ENCODE measurements around the gene CAMK1D.

Gene CAMK1D

DNA sequence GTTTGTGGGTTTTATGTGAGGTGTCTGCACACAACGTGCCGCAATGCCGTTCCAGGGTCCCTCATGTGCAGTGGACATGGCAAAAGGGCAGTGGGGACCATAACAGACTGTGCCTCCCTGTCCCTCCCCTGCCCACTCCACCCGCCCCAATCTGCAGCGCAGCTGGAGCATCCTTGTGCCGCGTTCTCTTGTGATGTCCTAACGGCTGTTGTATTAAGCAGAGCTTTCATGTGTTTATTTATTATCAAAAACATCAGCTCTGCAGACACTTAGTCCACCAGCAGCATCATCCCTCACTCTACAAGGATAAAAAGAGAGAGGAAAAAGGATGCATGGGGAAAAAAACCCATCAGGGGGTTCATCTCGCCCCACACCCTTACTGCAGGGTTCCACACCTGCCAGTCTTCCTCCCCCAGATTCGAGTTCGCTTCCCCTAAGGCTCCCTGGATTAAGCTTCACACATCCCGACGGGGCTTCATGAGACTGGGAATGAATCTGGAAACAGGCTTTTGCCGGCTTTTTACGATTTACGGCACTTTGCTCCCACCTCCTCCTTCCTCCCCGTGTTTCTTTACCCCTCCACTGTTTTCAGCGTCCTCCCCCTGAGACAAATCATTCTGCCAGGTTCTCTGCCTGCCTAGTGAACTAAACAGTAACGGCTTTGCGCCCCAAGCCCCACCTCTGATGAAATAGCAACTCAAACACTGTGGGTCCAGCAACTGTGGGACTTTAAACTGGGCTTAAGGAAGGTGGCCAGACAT is 301.4 kb downstream of the CAMK1D start:
- no peak for DNase-seq (ENCODE audit: low read depth in 2 of 2)

GRCh38 chr10:12655940-12656339 is 306.6 kb downstream of the CAMK1D start:
- no peak for DNase-seq (ENCODE audit: low read depth in 2 of 2)

DNA sequence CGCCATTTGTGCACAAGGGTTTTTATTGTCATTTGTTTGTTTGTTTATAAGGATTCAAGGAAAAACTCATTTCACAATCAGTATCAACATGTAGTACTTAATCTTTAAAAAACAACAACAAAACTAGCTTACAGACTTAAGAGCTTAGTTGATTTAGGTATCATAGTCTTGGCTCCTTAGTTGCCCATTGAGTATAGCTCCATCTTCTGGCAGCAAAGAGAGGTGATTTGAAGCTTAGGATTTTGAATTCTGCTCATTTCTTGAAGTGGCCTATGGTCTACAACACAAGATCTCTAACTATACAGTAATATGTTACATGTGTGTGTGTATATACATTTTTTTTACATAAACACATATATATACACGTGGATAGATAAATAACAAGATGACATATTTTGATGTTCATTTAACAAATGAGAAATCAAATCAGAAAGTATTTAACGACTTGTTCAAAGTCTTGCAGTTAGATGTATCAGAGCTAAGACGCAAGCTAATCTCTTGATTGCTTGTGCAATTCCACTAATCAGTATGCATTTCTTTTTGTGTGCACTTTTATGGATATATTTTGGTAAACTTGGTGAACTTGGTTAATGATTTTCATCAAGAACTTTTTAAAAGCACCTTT is 307.3 kb downstream of the CAMK1D start:
- no peak for DNase-seq (ENCODE audit: low read depth in 2 of 2)

DNA sequence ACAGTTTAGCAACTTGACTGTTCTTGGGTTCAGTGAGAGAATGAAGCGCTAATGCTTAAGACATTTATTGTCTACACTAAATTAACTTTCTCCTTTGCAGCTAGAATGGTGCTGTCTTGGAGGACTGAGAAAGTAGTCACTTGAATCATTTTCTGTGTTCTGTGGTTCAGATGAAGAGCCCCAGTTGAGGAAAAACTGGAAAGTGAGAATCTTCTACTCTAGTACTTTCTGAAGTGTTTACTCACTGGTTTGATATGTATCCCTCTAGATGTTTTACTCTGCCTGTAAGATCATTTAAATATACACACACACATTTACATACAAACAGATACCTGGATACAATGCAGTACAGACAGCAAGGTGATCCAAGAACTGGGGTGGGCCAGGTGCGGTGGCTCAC is 308.1 kb downstream of the CAMK1D start:
- DNase-seq (ENCODE audit: low read depth in 2 of 2): no peak

DNA sequence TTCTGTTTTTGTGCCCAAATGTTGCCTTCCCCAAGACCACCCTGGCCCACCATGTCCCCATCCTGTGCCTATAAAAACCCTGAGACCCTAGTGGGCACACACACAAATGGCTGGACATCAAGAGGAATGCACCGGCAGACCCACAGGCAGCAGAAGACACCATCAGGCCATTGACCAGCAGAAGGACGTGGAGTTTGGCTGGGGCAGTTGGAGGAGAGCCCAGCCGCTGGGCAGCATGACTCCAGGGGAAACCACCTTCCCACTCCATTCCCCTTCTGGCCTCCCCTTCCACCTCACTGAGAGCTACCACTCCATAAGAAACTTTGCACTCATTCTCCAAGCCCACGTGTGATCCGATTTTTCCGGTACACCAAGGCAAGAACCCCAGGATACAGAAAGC is 309.2 kb downstream of the CAMK1D start:
- no peak for DNase-seq (ENCODE audit: low read depth in 2 of 2)

DNA sequence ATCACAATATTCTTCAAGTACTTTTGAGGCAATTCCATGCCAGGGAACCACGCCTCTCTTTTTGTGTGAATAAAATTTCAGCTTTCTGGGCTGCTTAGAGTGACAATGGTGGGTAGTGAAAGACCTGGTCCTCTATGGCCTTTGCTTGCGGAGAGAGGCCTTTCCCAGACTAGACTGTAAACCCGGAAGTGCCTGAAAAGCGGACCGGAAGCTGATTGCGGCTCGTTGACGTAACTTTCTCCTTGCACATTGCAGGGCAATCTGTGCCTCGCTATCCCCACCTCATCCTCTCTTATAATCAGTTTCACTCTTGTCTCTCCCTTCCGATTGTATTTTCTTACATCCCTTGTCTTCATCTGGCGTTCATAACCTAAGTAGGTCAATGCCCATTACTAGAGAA is 310.4 kb downstream of the CAMK1D start:
- DNase-seq (ENCODE audit: low read depth in 2 of 2): no peak

GRCh38 chr10:12660812-12661211 is 311.5 kb downstream of the CAMK1D start:
- DNase-seq (ENCODE audit: low read depth in 2 of 2): no peak

DNA sequence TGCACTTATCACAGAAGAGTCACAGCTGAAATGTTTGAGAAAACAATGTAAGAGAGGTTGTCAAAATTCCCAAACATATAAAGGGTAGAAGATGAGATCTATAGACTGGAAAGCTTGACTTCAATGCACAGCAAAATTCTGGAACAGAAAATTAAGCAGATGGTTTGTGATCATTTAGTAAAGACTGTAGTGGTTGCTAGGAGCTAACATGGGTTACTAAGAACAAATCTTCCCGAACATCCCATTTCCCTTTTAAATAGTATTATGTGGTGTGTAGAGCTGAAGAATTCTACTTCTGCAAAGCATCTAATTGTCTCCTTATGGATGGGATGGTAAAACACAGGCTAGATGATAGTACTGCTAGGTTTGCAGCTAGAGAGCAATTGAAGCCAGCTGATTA is 312.3 kb downstream of the CAMK1D start:
- DNase-seq (ENCODE audit: low read depth in 2 of 2): no peak

- no peak for DNase-seq (ENCODE audit: low read depth in 2 of 2)
These were observed 314.5 kb downstream of the CAMK1D start for GRCh38 chr10:12663863-12664262.

DNA sequence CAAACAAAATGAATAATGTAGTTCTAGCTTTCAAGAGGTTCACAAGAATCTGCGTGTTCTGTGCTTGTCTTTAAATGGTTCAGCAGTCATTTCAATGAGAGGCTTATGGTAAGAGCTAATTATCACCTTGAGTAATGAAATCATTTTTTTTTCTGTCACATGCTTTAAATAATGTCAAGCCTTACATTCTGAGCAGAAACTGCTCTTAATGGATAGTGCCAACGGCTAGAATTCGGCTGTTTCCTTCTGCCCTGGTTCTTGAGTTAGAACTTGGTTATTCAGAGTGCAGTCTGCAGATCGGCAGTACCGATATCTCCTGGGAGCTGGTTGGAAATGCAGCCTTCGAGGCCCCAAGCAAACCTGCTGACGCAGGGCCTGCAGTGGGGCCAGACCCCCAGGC is 316.2 kb downstream of the CAMK1D start:
- DNase-seq (ENCODE audit: low read depth in 2 of 2): no peak

DNA sequence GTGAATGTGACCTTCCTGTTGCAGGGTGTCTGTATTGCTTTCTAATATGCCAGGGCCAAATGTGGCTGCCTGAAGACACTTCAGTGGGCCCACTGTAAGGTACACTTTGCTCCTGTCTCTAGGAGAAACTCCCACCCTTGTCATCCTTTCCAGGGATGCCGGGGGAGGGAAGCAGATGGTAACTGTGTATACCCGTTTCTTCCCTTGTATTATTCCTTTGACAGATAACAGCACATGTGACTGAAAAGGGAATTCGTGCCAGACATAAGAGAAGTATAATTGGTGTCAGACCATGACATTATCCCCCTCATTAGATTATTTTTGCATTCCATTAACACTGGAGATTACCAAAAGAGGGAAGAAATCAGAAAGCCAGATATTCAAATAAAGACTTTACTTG is 317.7 kb downstream of the CAMK1D start:
- DNase-seq (ENCODE audit: low read depth in 2 of 2): no peak

- DNase-seq (ENCODE audit: low read depth in 2 of 2): no peak
These were observed 319.3 kb downstream of the CAMK1D start for GRCh38 chr10:12668634-12669033.

- no peak for DNase-seq (ENCODE audit: low read depth in 2 of 2)
These were observed 320.7 kb downstream of the CAMK1D start for GRCh38 chr10:12670004-12670403.

DNA sequence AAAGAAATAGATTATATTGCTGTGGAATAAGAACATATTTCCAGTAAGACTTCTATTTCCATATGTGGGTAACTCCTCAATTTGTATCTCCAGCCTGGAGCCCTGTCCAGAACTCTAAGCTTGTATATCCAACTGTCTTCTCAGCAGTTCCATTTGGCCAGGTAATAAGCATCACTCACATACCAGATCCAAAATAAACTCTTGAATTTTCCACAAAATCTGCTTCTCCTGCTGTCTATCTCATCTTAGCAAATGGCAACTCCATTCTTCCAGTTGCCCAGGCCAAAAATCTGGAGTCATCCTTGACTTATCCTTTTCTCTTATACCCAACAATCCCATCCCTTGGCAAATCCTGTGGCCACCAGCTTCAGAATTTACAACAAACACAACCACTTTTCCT is 325.8 kb downstream of the CAMK1D start:
- no peak for DNase-seq (ENCODE audit: low read depth in 2 of 2)

DNA sequence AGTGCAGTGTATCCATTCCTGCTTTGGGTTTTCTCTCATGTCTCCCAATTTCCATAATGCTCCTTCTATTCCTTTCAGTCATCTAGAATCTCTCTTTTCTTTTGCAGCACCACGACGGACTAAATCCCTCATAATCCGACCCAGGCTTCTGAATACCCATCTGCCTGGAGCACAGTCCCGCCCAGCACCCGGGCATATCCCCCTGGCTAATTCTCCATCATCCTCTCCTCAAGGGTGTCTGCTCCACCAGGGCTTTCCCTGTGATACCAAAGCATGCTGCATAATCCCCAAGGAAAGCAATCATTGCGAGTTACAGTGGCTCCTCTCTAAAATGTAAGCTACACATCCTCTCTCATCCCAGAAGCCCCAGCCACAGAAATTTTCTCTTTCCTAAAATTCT is 330.3 kb downstream of the CAMK1D start:
- DNase-seq (ENCODE audit: low read depth in 2 of 2): no peak

DNA sequence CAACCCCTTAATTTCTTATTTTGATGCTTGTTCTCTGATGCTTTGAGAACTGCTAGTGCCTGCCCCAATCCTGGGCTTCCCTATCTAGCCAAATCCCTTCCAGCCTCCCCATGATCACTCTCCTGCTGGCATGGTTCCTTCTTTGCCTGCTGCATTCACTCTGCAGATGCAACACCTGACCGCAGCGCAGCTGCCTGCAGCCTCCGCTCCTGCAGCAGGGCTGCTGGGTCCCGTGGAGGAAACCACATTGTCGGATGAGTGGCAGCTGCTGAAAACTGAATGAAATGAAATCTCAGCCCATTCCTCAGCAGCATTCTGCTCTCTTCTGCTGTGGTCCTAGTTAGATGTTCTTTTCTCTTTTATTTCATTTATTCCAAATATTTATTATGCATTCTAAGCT is 331.9 kb downstream of the CAMK1D start:
- no peak for DNase-seq (ENCODE audit: low read depth in 2 of 2)

DNA sequence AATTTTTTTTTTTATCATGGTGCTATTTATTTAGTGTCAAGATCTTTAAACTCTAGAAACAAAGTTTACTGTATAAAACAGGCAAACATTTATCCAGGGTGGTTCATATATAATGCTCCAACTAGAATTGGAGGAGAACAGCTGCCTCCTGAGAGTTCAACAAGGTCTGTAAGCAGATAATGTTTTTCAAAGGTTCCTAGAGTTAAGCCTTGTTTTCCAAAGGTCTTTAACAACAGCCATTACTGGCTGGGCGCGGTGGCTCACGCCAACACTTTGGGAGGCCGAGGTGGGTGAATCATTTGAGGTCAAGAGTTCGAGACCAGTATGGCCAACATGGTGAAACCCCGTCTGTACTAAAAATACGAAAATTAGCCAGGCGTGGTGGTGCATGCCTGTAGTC is 335.4 kb downstream of the CAMK1D start:
- no peak for DNase-seq (ENCODE audit: low read depth in 2 of 2)

DNA sequence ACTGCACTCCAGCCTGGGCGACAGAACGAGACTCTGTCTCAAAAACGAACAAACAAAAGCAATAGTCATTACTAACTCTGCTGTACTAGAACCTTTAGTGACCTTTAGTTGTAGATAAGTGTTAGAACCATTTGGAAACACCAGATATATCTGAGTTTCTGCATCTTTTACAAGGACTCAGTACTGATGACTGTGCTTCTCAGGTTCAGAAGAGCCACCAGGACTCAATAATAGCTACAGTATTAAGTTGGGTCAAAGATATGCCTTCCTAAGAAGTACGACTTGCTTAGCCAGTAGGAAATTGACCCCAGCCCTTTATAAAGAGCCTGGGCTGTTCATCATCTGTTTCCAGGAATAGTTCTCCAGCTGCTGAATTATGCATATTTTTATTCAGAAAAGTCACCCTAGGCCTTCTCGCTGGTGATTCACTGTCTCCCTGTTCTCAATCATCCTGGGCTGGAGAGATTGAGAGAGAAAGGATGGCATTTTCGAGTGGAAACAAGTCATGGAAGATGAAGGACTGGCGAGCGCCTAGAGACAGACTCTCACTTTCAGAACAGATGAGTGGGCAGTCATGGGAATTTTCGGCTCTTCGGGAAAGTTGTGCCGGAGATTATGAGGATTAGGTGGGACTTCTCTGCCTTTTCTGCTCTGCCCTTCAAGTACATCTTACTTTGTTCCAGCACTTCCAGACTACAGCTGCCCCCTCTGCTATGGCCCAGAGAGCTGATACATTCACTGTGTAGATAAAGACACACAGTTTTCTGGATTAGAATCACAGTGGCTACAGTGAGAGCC is 336.1 kb downstream of the CAMK1D start:
- DNase-seq (ENCODE audit: low read depth in 2 of 2): no peak

DNA sequence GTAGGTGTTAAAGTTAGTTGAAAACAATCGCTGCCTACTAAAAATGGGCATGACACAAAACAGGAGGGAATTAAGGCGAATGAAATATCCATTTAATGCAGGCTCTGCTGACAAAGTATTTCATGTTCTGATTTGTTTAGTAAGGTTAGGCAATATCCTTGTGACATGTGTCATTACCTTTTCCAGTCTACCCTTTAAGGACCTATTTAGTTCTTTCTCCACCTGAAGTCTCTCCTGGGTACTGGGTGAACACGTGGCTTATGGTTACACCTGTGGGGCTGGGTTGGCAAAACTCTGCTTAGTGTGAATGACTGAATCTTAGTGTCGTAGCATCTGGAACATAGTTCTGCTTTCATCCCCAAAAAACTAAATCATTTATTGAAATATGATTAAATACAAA is 338.6 kb downstream of the CAMK1D start:
- no peak for DNase-seq (ENCODE audit: low read depth in 2 of 2)

DNA sequence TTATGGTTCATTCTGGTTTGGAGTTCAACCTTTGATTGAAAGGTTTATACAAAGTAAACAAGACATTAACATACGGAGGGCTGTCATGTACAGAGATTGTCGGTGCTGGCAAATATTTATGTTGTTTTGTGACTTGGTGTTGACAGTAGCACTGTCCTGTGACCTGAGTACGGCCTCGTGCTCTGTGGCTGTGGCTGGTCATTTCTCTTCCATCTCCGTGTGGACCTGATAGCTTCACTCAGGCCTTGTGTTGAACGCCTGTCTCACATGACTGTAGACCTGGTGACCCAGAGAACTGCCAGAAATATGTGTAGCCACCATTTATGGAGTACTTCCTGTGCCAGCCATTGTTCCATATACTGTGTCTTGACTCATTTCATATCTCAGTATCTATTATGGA is 340.5 kb downstream of the CAMK1D start:
- no peak for DNase-seq (ENCODE audit: low read depth in 2 of 2)

GRCh38 chr10:12690525-12691126 is 341.3 kb downstream of the CAMK1D start:
- no peak for DNase-seq (ENCODE audit: low read depth in 2 of 2)

GRCh38 chr10:12691596-12691995 is 342.2 kb downstream of the CAMK1D start:
- no peak for DNase-seq (ENCODE audit: low read depth in 2 of 2)

- no peak for DNase-seq (ENCODE audit: low read depth in 2 of 2)
These were observed 348.4 kb downstream of the CAMK1D start for GRCh38 chr10:12697764-12698163.

All from activated CD4-positive, alpha-beta T cell treated with anti-CD3 and anti-CD28 coated beads for 24 hours (primary cell).